Activated CD4-positive, alpha-beta T cell treated with anti-CD3 and anti-CD28 coated beads, Interleukin-2, amount 10 ng/mL, durations not matched to agents 7 days and 5 days (primary cell): ENCODE measurements around the gene ABCA4. TPM values are rescaled to one million over a fixed set of nuclear protein-coding genes. Genes with fewer than 3 reads are reported as not detected.

Experiments used
- CTCF ChIA-PET: fragments of 350-600 bp; sonication (Branson Sonifier 250); formaldehyde crosslinking; loops from one replicate; lab custom pipeline; 2021; ENCODE audit warnings: antibody characterized with exemption; lab: Charles Lee
- POLR2A ChIA-PET: fragments of 350-600 bp; sonication (Branson Sonifier 250); formaldehyde crosslinking; loops from one replicate; lab custom pipeline; 2021; ENCODE audit warnings: antibody characterized with exemption; lab: Charles Lee
- DNase-seq: peaks from one replicate; pipeline ENCODE4 v3.0.0-alpha.2; 2020
- H3K27ac Mint-ChIP-seq: one replicate; pipeline ENCODE4 v1.8.0; 2021; ENCODE audit warnings: mild to moderate bottlenecking, moderate library complexity, mixed read lengths
- H3K27me3 Mint-ChIP-seq: one replicate; pipeline ENCODE4 v1.8.0; 2021; ENCODE audit warnings: mixed read lengths
- H3K36me3 Mint-ChIP-seq: one replicate; pipeline ENCODE4 v1.8.0; 2021; ENCODE audit warnings: low read depth, mixed read lengths
- H3K4me1 Mint-ChIP-seq: one replicate; pipeline ENCODE4 v1.8.0; 2021; ENCODE audit warnings: mixed read lengths
- H3K4me3 Mint-ChIP-seq: one replicate; pipeline ENCODE4 v1.8.0; 2021; ENCODE audit warnings: mild to moderate bottlenecking, moderate library complexity, mixed read lengths
- H3K9me3 Mint-ChIP-seq: one replicate; pipeline ENCODE4 v1.8.0; 2021; ENCODE audit warnings: mixed read lengths
- total RNA-seq, 2 experiments: library from RNA; stranded (reverse); gene quantifications; one replicate each; pipeline ENCODE4 v1.2.3, GENCODE V29; 2021

Gene ABCA4
- total RNA-seq, 2 experiments from 2014 or later = not detected

GRCh38 chr1:94096797-94097549 is 24.0 kb downstream of the ABCA4 start:
- Mint-ChIP-seq H3K4me3 (no peak overlapping the region), H3K4me1 (peaks cover 10% of the 10 kb centered on the region), H3K27ac (no peak overlapping the region), H3K36me3 (no peaks in the 10 kb centered on the region), H3K9me3 (no peaks in the 10 kb centered on the region), H3K27me3 (no peaks in the 10 kb centered on the region)
- no peak for DNase-seq
- POLR2A ChIA-PET = no interaction called here
- CTCF ChIA-PET = no interaction called here

GRCh38 chr1:94095744-94096469 is 25.0 kb downstream of the ABCA4 start:
- Mint-ChIP-seq H3K27me3 (no peaks in the 10 kb centered on the region), H3K4me3 (no peak overlapping the region), H3K27ac (no peak overlapping the region), H3K4me1 (peaks cover 17% of the 10 kb centered on the region), H3K9me3 (no peaks in the 10 kb centered on the region), H3K36me3 (no peaks in the 10 kb centered on the region)
- no peak for DNase-seq
- POLR2A ChIA-PET = no interaction called here
- CTCF ChIA-PET = no interaction called here

GRCh38 chr1:94095112-94095637 is 25.8 kb downstream of the ABCA4 start:
- Mint-ChIP-seq H3K4me3 (no peak overlapping the region), H3K4me1 (peaks cover 21% of the 10 kb centered on the region), H3K27me3 (peaks cover 7% of the 10 kb centered on the region), H3K9me3 (no peaks in the 10 kb centered on the region), H3K36me3 (no peaks in the 10 kb centered on the region), H3K27ac (no peak overlapping the region)
- ChIA-PET POLR2A (no interaction called here), CTCF (no interaction called here)
- no peak for DNase-seq

- DNase-seq = no peak
- peaks cover 21% of the 10 kb centered on the region for H3K4me1 Mint-ChIP-seq
- no peaks in the 10 kb centered on the region for H3K36me3 Mint-ChIP-seq
- ChIA-PET CTCF (no interaction called here), POLR2A (no interaction called here)
- no peaks in the 10 kb centered on the region for H3K9me3 Mint-ChIP-seq
- H3K27ac Mint-ChIP-seq = no peak overlapping the region
- peaks cover 7% of the 10 kb centered on the region for H3K27me3 Mint-ChIP-seq
- no peak overlapping the region for H3K4me3 Mint-ChIP-seq
Measured at GRCh38 chr1:94094469-94095111, 26.4 kb downstream of the ABCA4 start.

GRCh38 chr1:94093996-94094395 is 27.0 kb downstream of the ABCA4 start:
- H3K27me3 Mint-ChIP-seq = peaks cover 7% of the 10 kb centered on the region
- CTCF ChIA-PET = no interaction called here
- H3K9me3 Mint-ChIP-seq = no peaks in the 10 kb centered on the region
- no peak overlapping the region for H3K4me3 Mint-ChIP-seq
- no peak for DNase-seq
- peaks cover 21% of the 10 kb centered on the region for H3K4me1 Mint-ChIP-seq
- POLR2A ChIA-PET = no interaction called here
- H3K36me3 Mint-ChIP-seq = no peaks in the 10 kb centered on the region
- no peak overlapping the region for H3K27ac Mint-ChIP-seq

GRCh38 chr1:94093396-94093795 is 27.6 kb downstream of the ABCA4 start:
- H3K9me3 Mint-ChIP-seq = no peaks in the 10 kb centered on the region
- no peak overlapping the region for H3K27ac Mint-ChIP-seq
- H3K4me3 Mint-ChIP-seq = no peak overlapping the region
- no peaks in the 10 kb centered on the region for H3K36me3 Mint-ChIP-seq
- H3K27me3 Mint-ChIP-seq = peaks cover 7% of the 10 kb centered on the region
- peaks cover 21% of the 10 kb centered on the region for H3K4me1 Mint-ChIP-seq
- no peak for DNase-seq
- CTCF ChIA-PET = no interaction called here
- POLR2A ChIA-PET = no interaction called here

GRCh38 chr1:94092210-94092613 is 28.7 kb downstream of the ABCA4 start:
- H3K27me3 Mint-ChIP-seq = peaks cover 14% of the 10 kb centered on the region
- H3K4me3 Mint-ChIP-seq = no peak overlapping the region
- peaks cover 21% of the 10 kb centered on the region for H3K4me1 Mint-ChIP-seq
- no peaks in the 10 kb centered on the region for H3K36me3 Mint-ChIP-seq
- no peaks in the 10 kb centered on the region for H3K9me3 Mint-ChIP-seq
- POLR2A ChIA-PET = no interaction called here
- DNase-seq = peak; percentile 11
- CTCF ChIA-PET = no interaction called here
- peak overlapping the region; percentile 20 for H3K27ac Mint-ChIP-seq

GRCh38 chr1:94090761-94091160 is 30.2 kb downstream of the ABCA4 start:
- H3K4me3 Mint-ChIP-seq = no peak overlapping the region
- H3K27ac Mint-ChIP-seq = no peak overlapping the region

GRCh38 chr1:94087193-94087592 is 33.8 kb downstream of the ABCA4 start:
- Mint-ChIP-seq H3K4me1 (peaks cover 13% of the 10 kb centered on the region), H3K4me3 (no peak overlapping the region), H3K27ac (no peak overlapping the region), H3K27me3 (peaks cover 35% of the 10 kb centered on the region), H3K9me3 (no peaks in the 10 kb centered on the region), H3K36me3 (no peaks in the 10 kb centered on the region)
- DNase-seq = no peak
- ChIA-PET POLR2A (no interaction called here), CTCF (interaction anchor here (1.4 kb wide), 1 partner anchor 10 kb away, joined by 3 read pairs; no protein-coding TSS in a partner anchor)

More at GRCh38 chr1:94090761-94091160, 30.2 kb downstream of the ABCA4 start:
- peaks cover 21% of the 10 kb centered on the region for H3K4me1 Mint-ChIP-seq
- POLR2A ChIA-PET = no interaction called here
- no peaks in the 10 kb centered on the region for H3K9me3 Mint-ChIP-seq
- CTCF ChIA-PET = no interaction called here
- no peaks in the 10 kb centered on the region for H3K36me3 Mint-ChIP-seq
- DNase-seq = no peak
- peaks cover 22% of the 10 kb centered on the region for H3K27me3 Mint-ChIP-seq

GRCh38 chr1:94084547-94084946 is 36.4 kb downstream of the ABCA4 start:
- CTCF ChIA-PET = interaction anchor here (1.0 kb wide), 1 partner anchor 21 kb away, joined by 3 read pairs; no protein-coding TSS in a partner anchor
- POLR2A ChIA-PET = no interaction called here
- Mint-ChIP-seq H3K36me3 (no peaks in the 10 kb centered on the region), H3K4me1 (no peaks in the 10 kb centered on the region), H3K9me3 (no peaks in the 10 kb centered on the region), H3K27me3 (peaks cover 30% of the 10 kb centered on the region), H3K4me3 (no peak overlapping the region), H3K27ac (no peak overlapping the region)
- DNase-seq = no peak

- Mint-ChIP-seq H3K9me3 (no peaks in the 10 kb centered on the region), H3K36me3 (no peaks in the 10 kb centered on the region), H3K27ac (no peak overlapping the region), H3K27me3 (peaks cover 30% of the 10 kb centered on the region), H3K4me1 (no peaks in the 10 kb centered on the region), H3K4me3 (no peak overlapping the region)
- ChIA-PET POLR2A (interaction anchor here (0.9 kb wide), 1 partner anchor 16 kb away, joined by 3 read pairs; no protein-coding TSS in a partner anchor), CTCF (no interaction called here)
- DNase-seq = no peak
Measured at GRCh38 chr1:94084085-94084484, 36.9 kb downstream of the ABCA4 start.

GRCh38 chr1:94083681-94084080 is 37.3 kb downstream of the ABCA4 start:
- ChIA-PET POLR2A (interaction anchor here (0.9 kb wide), 1 partner anchor 16 kb away, joined by 3 read pairs; no protein-coding TSS in a partner anchor), CTCF (no interaction called here)
- no peaks in the 10 kb centered on the region for H3K36me3 Mint-ChIP-seq
- no peaks in the 10 kb centered on the region for H3K9me3 Mint-ChIP-seq
- H3K4me1 Mint-ChIP-seq = no peaks in the 10 kb centered on the region
- no peak overlapping the region for H3K4me3 Mint-ChIP-seq
- no peak for DNase-seq
- H3K27me3 Mint-ChIP-seq = peaks cover 30% of the 10 kb centered on the region
- H3K27ac Mint-ChIP-seq = no peak overlapping the region
